Adipocyte (in vitro differentiated cells): ENCODE measurements around the gene UGT1A10.
A peak's percentile ranks its signal among the peaks of the same experiment; 100 is the strongest.
"Not testable (repeated sequence)": the region's sequence is repeated elsewhere in the genome, so short reads cannot be mapped to it uniquely, and the experiment has no call there.

Experiments
- DNase-seq: peaks from one replicate; pipeline ENCODE4 v3.0.0-alpha.2; 2015; ENCODE audit warnings: low read depth
- H3K27me3 ChIP-seq: replicated peaks from 2 replicates; pipeline ENCODE4 v1.7.0; 2013; ENCODE audit warnings: mild to moderate bottlenecking, low read length, moderate library complexity; ENCODE audit not compliant: control insufficient read depth, insufficient read depth
- H3K36me3 ChIP-seq: 2 replicates; pipeline ENCODE4 v1.7.0; 2013; ENCODE audit warnings: low read length, mild to moderate bottlenecking, moderate library complexity; ENCODE audit not compliant: control insufficient read depth, insufficient read depth, severe bottlenecking
- H3K4me1 ChIP-seq: 2 replicates; pipeline ENCODE4 v1.7.0; 2013; ENCODE audit warnings: mild to moderate bottlenecking, low read length, moderate library complexity; ENCODE audit not compliant: control insufficient read depth, insufficient read depth
- H3K4me3 ChIP-seq: 2 replicates; pipeline ENCODE4 v1.7.0; 2013; ENCODE audit warnings: mild to moderate bottlenecking, low read length, moderate library complexity
- H3K9ac ChIP-seq: 2 replicates; pipeline ENCODE4 v1.7.0; 2013; ENCODE audit warnings: mild to moderate bottlenecking, low read length, moderate library complexity
- H3K9me3 ChIP-seq: 2 replicates; pipeline ENCODE4 v1.7.0; 2013; ENCODE audit warnings: mild to moderate bottlenecking, low read length, moderate library complexity; ENCODE audit not compliant: control insufficient read depth

UGT1A10 gene

GRCh38 chr2:233693963-233694362, 57.7 kb downstream of the UGT1A10 start:
- H3K4me1 ChIP-seq: peaks cover 21% of the 10 kb centered on the region
- no peaks in the 10 kb centered on the region for H3K36me3 ChIP-seq
- H3K9ac ChIP-seq: no peak overlapping the region
- no peak overlapping the region for H3K4me3 ChIP-seq
- DNase-seq: no peak
- peaks cover 19% of the 10 kb centered on the region for H3K27me3 ChIP-seq
- no peaks in the 10 kb centered on the region for H3K9me3 ChIP-seq

GRCh38 chr2:233698740-233699139, 62.5 kb downstream of the UGT1A10 start:
- no peak for DNase-seq
- H3K9me3 ChIP-seq: no peaks in the 10 kb centered on the region

GRCh38 chr2:233699424-233700027, 63.3 kb downstream of the UGT1A10 start:
- Histone ChIP-seq H3K4me1 (peaks cover 25% of the 10 kb centered on the region), H3K9ac (peak overlapping the region; percentile 67), H3K27me3 (no peaks in the 10 kb centered on the region), H3K4me3 (no peak overlapping the region), H3K9me3 (no peaks in the 10 kb centered on the region), H3K36me3 (no peaks in the 10 kb centered on the region)
- DNase-seq: no peak

More at GRCh38 chr2:233698740-233699139, 62.5 kb downstream of the UGT1A10 start:
- Histone ChIP-seq H3K36me3 (no peaks in the 10 kb centered on the region), H3K9ac (no peak overlapping the region), H3K27me3 (no peaks in the 10 kb centered on the region), H3K4me3 (no peak overlapping the region), H3K4me1 (peaks cover 25% of the 10 kb centered on the region)

- DNase-seq: peak; percentile 93
Measured at GRCh38 chr2:233700028-233700635, 63.9 kb downstream of the UGT1A10 start.

GRCh38 chr2:233700842-233701241, 64.6 kb downstream of the UGT1A10 start:
- not testable (repeated sequence) for H3K36me3 ChIP-seq, H3K9me3 ChIP-seq, H3K9ac ChIP-seq, H3K27me3 ChIP-seq, H3K4me3 ChIP-seq, DNase-seq
- H3K4me1 ChIP-seq: peaks cover 26% of the 10 kb centered on the region

More at GRCh38 chr2:233700028-233700635, 63.9 kb downstream of the UGT1A10 start:
- H3K9ac ChIP-seq: peak overlapping the region; percentile 67
- no peaks in the 10 kb centered on the region for H3K27me3 ChIP-seq
- H3K36me3 ChIP-seq: no peaks in the 10 kb centered on the region
- H3K4me1 ChIP-seq: peaks cover 25% of the 10 kb centered on the region
- no peak overlapping the region for H3K4me3 ChIP-seq
- no peaks in the 10 kb centered on the region for H3K9me3 ChIP-seq

- no peak for DNase-seq
Measured at GRCh38 chr2:233702238-233702637, 66.0 kb downstream of the UGT1A10 start.

GRCh38 chr2:233705911-233706506, 69.8 kb downstream of the UGT1A10 start:
- peaks cover 25% of the 10 kb centered on the region for H3K4me1 ChIP-seq
- peaks cover 3% of the 10 kb centered on the region for H3K27me3 ChIP-seq
- no peaks in the 10 kb centered on the region for H3K36me3 ChIP-seq
- peak overlapping the region; percentile 24 for H3K9ac ChIP-seq
- H3K4me3 ChIP-seq: no peak overlapping the region
- DNase-seq: peak; percentile 68
- no peaks in the 10 kb centered on the region for H3K9me3 ChIP-seq

More at GRCh38 chr2:233702238-233702637, 66.0 kb downstream of the UGT1A10 start:
- Histone ChIP-seq H3K9ac (no peak overlapping the region), H3K9me3 (no peaks in the 10 kb centered on the region), H3K27me3 (no peaks in the 10 kb centered on the region), H3K36me3 (no peaks in the 10 kb centered on the region), H3K4me3 (no peak overlapping the region), H3K4me1 (peaks cover 34% of the 10 kb centered on the region)

- H3K4me3 ChIP-seq: no peak overlapping the region
- H3K4me1 ChIP-seq: peaks cover 29% of the 10 kb centered on the region
- DNase-seq: peak; percentile 79
- H3K36me3 ChIP-seq: no peaks in the 10 kb centered on the region
- H3K9me3 ChIP-seq: no peaks in the 10 kb centered on the region
- H3K9ac ChIP-seq: no peak overlapping the region
- H3K27me3 ChIP-seq: peaks cover 4% of the 10 kb centered on the region
Measured at GRCh38 chr2:233706720-233707119, 70.5 kb downstream of the UGT1A10 start.

GRCh38 chr2:233707940-233708644, 71.8 kb downstream of the UGT1A10 start:
- Histone ChIP-seq H3K27me3 (peaks cover 4% of the 10 kb centered on the region), H3K4me1 (peaks cover 29% of the 10 kb centered on the region), H3K9me3 (no peaks in the 10 kb centered on the region), H3K9ac (no peak overlapping the region), H3K36me3 (no peaks in the 10 kb centered on the region), H3K4me3 (no peak overlapping the region)
- DNase-seq: peak; percentile 69

GRCh38 chr2:233708942-233709341, 72.7 kb downstream of the UGT1A10 start:
- Histone ChIP-seq H3K36me3 (no peaks in the 10 kb centered on the region), H3K9ac (no peak overlapping the region), H3K4me3 (no peak overlapping the region), H3K9me3 (no peaks in the 10 kb centered on the region), H3K4me1 (peaks cover 29% of the 10 kb centered on the region), H3K27me3 (peaks cover 4% of the 10 kb centered on the region)
- no peak for DNase-seq
